Loucy (cell line): ENCODE data around the gene STIM1.

Experiments used
- H2AFZ ChIP-seq: fragments of 200-600 bp; sonication (generic); 2 replicates; pipeline ENCODE4 v1.6.0; 2016; ENCODE audit warnings: antibody characterized with exemption, mild to moderate bottlenecking, low read length, moderate library complexity
- H3F3A ChIP-seq: fragments of 200-600 bp; 2 replicates; pipeline ENCODE4 v1.6.0; 2016; ENCODE audit warnings: antibody characterized with exemption, low read depth, mild to moderate bottlenecking
- H3K27me3 ChIP-seq: fragments of 200-600 bp; sonication (generic); 2 replicates; pipeline ENCODE4 v1.6.1; 2014; ENCODE audit warnings: low read length, mild to moderate bottlenecking; ENCODE audit not compliant: insufficient read depth, poor library complexity, severe bottlenecking
- H3K36me3 ChIP-seq: fragments of 200-600 bp; sonication (generic); 2 replicates; pipeline ENCODE4 v1.6.1; 2016; ENCODE audit warnings: low read length; ENCODE audit not compliant: insufficient read depth
- H3K4me1 ChIP-seq: fragments of 200-600 bp; sonication (generic); 2 replicates; pipeline ENCODE4 v1.5.1; 2014; ENCODE audit warnings: low read length, mild to moderate bottlenecking; ENCODE audit not compliant: insufficient read depth, poor library complexity, severe bottlenecking
- H3K4me2 ChIP-seq: fragments of 200-600 bp; sonication (generic); 2 replicates; pipeline ENCODE4 v1.6.0; 2014; ENCODE audit warnings: antibody characterized with exemption, low read length, low read depth, mild to moderate bottlenecking; ENCODE audit not compliant: poor library complexity, severe bottlenecking
- H3K4me3 ChIP-seq: fragments of 200-600 bp; sonication (generic); 2 replicates; pipeline ENCODE4 v1.5.1; 2014; ENCODE audit warnings: low read length, mild to moderate bottlenecking, mixed read lengths; ENCODE audit not compliant: poor library complexity, severe bottlenecking
- H3K79me2 ChIP-seq: fragments of 200-600 bp; sonication (generic); 2 replicates; pipeline ENCODE4 v1.6.1; 2014; ENCODE audit warnings: low read length; ENCODE audit not compliant: insufficient read depth
- H3K9ac ChIP-seq: fragments of 200-600 bp; sonication (generic); 2 replicates; pipeline ENCODE4 v1.6.0; 2014; ENCODE audit warnings: mild to moderate bottlenecking, low read depth, low read length, moderate library complexity; ENCODE audit not compliant: poor library complexity, severe bottlenecking
- H3K9me2 ChIP-seq: fragments of 200-600 bp; sonication (generic); replicated peaks from 2 replicates; pipeline ENCODE4 v1.6.1; 2016; ENCODE audit warnings: low read depth, low read length, mixed read lengths
- H3K9me3 ChIP-seq: fragments of 200-600 bp; sonication (generic); 2 replicates; pipeline ENCODE4 v1.6.1; 2014; ENCODE audit warnings: mild to moderate bottlenecking, antibody characterized with exemption, low read length, low read depth; ENCODE audit not compliant: insufficient read depth
- H4K20me1 ChIP-seq: fragments of 200-600 bp; sonication (generic); 2 replicates; pipeline ENCODE4 v1.6.0; 2014; ENCODE audit warnings: antibody characterized with exemption, low read length, mild to moderate bottlenecking; ENCODE audit not compliant: insufficient read depth, poor library complexity, severe bottlenecking
- EZH2phosphoT487 ChIP-seq: fragments of 200-600 bp; IDR thresholded peaks from 2 replicates; pipeline ENCODE4 v1.6.1; 2018; ENCODE audit warnings: antibody characterized with exemption, mild to moderate bottlenecking, moderate library complexity, borderline replicate concordance
- TF ChIP-seq, protein P1 (sequence below): fragments of 200-600 bp; sonication (generic); conservative IDR thresholded peaks from 2 replicates; pipeline ENCODE4 v1.5.1; 2014; ENCODE audit warnings: mild to moderate bottlenecking, antibody characterized with exemption, low read length

STIM1 gene

DNA sequence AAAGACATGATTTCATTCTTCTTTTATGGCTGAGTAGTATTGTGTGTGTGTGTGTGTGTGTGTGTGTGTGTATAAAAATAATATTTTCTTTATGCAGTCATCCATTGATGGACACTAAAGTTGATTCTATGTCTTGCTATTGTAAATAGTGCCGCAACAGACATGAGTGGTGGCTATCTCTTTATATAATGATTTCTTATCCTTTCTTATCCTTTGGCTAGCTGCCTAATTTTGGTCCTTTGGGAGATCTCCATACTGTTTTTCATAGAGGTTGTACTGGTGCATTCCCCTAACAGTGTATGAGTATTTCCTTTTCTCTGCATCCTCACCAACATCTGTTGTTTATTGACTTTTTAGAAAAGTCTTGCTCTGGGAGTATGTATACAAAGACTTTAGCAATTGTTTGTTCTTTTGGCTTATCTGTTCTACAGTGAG is 107.0 kb downstream of the STIM1 start:
- Histone ChIP-seq H3K36me3 (peaks cover 6% of the 10 kb centered on the region; the same call in 1 of the 2 replicates), H3K9me3 (no peaks in the 10 kb centered on the region), H3K9me2 (no peaks in the 10 kb centered on the region), H3K4me1 (peaks cover 20% of the 10 kb centered on the region), H4K20me1 (peaks cover 7% of the 10 kb centered on the region), H3K9ac (no peak overlapping the region), H2AFZ (no peak overlapping the region), H3K79me2 (peaks cover 86% of the 10 kb centered on the region), H3K27me3 (no peaks in the 10 kb centered on the region), H3K4me2 (no peak overlapping the region), H3K4me3 (no peak overlapping the region), H3F3A (no peaks in the 10 kb centered on the region; the same call in 1 of the 2 replicates)
- TF ChIP-seq, protein P1, sequence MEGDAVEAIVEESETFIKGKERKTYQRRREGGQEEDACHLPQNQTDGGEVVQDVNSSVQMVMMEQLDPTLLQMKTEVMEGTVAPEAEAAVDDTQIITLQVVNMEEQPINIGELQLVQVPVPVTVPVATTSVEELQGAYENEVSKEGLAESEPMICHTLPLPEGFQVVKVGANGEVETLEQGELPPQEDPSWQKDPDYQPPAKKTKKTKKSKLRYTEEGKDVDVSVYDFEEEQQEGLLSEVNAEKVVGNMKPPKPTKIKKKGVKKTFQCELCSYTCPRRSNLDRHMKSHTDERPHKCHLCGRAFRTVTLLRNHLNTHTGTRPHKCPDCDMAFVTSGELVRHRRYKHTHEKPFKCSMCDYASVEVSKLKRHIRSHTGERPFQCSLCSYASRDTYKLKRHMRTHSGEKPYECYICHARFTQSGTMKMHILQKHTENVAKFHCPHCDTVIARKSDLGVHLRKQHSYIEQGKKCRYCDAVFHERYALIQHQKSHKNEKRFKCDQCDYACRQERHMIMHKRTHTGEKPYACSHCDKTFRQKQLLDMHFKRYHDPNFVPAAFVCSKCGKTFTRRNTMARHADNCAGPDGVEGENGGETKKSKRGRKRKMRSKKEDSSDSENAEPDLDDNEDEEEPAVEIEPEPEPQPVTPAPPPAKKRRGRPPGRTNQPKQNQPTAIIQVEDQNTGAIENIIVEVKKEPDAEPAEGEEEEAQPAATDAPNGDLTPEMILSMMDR = no peak
- TF ChIP-seq EZH2phosphoT487 = no peak

DNA sequence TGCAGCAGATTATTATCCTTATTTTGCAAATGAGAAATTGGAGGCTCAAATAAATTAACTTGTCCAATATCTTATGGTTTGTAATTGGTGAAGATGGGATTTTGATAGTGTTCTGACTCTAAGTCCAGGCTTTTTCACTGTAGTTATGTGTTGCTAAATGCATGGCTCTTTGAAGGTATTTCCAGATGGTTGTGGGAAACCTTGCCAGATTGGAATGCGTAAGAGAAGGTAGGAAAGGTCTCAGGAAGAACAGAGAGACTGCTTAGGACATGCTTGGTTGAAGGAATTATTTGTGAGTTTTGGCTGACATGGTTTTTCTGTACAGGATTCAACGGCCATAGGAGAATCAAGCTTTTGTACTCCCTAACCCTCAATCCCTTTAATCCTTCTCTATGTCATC is 108.6 kb downstream of the STIM1 start:
- H4K20me1 ChIP-seq = peaks cover 7% of the 10 kb centered on the region
- TF ChIP-seq EZH2phosphoT487 = no peak
- TF ChIP-seq, protein P1 = no peak
- H3K79me2 ChIP-seq = peaks cover 89% of the 10 kb centered on the region

DNA sequence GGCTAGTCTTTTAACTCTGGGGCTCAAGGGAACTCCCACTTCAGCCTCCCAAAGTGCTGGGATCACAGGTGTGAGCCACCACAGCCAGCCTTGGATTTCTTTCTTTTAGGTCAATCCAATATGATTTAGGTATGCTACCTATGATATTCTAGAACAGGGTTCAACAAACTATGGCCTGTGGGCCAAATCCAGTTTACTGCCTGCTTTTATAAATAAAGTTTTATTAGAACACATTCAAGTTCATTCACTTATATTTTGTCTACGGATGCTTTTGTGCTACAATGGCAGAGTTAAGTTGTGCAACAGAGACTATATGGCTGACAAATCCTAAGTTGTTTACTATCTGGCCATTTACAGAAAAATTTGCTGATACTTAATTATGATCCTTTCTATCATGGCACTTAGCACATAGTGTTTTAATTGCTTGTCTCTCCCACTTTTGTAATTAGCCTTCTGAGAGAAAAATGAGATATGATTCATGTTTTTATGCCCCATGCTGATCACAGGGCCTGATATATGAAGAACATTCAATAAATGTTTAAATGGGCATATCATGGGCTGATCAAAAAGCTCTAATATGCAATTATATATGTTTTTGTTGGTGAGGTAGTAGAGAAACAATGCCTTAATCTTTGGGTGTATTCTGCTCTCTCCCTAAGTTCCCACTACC is 109.6 kb downstream of the STIM1 start:
- H3K4me3 ChIP-seq = no peak overlapping the region
- no peaks in the 10 kb centered on the region for H4K20me1 ChIP-seq
- peaks cover 27% of the 10 kb centered on the region; the same call in 1 of the 2 replicates for H3K36me3 ChIP-seq
- no peaks in the 10 kb centered on the region for H3K27me3 ChIP-seq
- H2AFZ ChIP-seq = no peak overlapping the region
- H3K9me3 ChIP-seq = no peaks in the 10 kb centered on the region
- TF ChIP-seq, protein P1 = no peak
- no peak for TF ChIP-seq EZH2phosphoT487
- H3K4me1 ChIP-seq = peaks cover 19% of the 10 kb centered on the region
- no peaks in the 10 kb centered on the region for H3K9me2 ChIP-seq
- no peak overlapping the region for H3K9ac ChIP-seq
- H3F3A ChIP-seq = no peaks in the 10 kb centered on the region
- H3K4me2 ChIP-seq = no peak overlapping the region
- peaks cover 82% of the 10 kb centered on the region for H3K79me2 ChIP-seq

More for the DNA sequence above, 108.6 kb downstream of the STIM1 start:
- Histone ChIP-seq H2AFZ (no peak overlapping the region), H3K4me2 (no peak overlapping the region), H3K9me2 (no peaks in the 10 kb centered on the region), H3K9me3 (no peaks in the 10 kb centered on the region), H3F3A (no peaks in the 10 kb centered on the region; the same call in 1 of the 2 replicates), H3K4me3 (no peak overlapping the region), H3K9ac (no peak overlapping the region), H3K27me3 (no peaks in the 10 kb centered on the region), H3K36me3 (peaks cover 22% of the 10 kb centered on the region; the same call in 1 of the 2 replicates), H3K4me1 (peaks cover 18% of the 10 kb centered on the region)
